Kidney epithelial cell (primary cell): ENCODE results near the gene CCNH. TPM values are rescaled to one million over a fixed set of nuclear protein-coding genes. Genes with fewer than 3 reads are reported as not detected.

ENCODE experiments used
- DNase-seq: peaks from one replicate; pipeline ENCODE4 v3.0.0-alpha.2; 2010; ENCODE audit warnings: low read depth
- H3K27me3 ChIP-seq: 2 replicates; pipeline ENCODE4 v1.6.0; 2011; ENCODE audit warnings: low read length; ENCODE audit not compliant: control insufficient read depth, insufficient read depth
- H3K36me3 ChIP-seq: 2 replicates; pipeline ENCODE4 v1.5.1; 2011; ENCODE audit warnings: low read length; ENCODE audit not compliant: control insufficient read depth, insufficient read depth
- H3K4me3 ChIP-seq: 2 replicates; pipeline ENCODE4 v1.5.1; 2011; ENCODE audit warnings: low read depth, mild to moderate bottlenecking, control low read depth, low read length
- CTCF ChIP-seq: IDR thresholded peaks from 2 replicates; pipeline ENCODE4 v1.5.1; 2011; ENCODE audit warnings: mild to moderate bottlenecking, moderate library complexity, low read length, control low read depth, inconsistent platforms; ENCODE audit not compliant: insufficient read depth, poor library complexity, severe bottlenecking
- total RNA-seq: library from RNA; depleted of rRNA; stranded (reverse); fragments of >200 nt; gene quantifications from 2 replicates; pipeline ENCODE4 v1.2.3, GENCODE V29; 2015

The CCNH gene
- total RNA-seq, 1 donor from 2014 or later = 57.4 TPM

GRCh38 chr5:87359106-87359505, 53.6 kb downstream of the CCNH start:
- Histone ChIP-seq H3K27me3 (no peaks in the 10 kb centered on the region), H3K4me3 (no peak overlapping the region), H3K36me3 (no peaks in the 10 kb centered on the region)
- TF ChIP-seq CTCF = no peak
- DNase-seq = no peak

- TF ChIP-seq CTCF = no peak
- H3K4me3 ChIP-seq = no peak overlapping the region
- no peak for DNase-seq
Measured at GRCh38 chr5:87354496-87354895, 58.2 kb downstream of the CCNH start.

GRCh38 chr5:87347841-87348240, 64.9 kb downstream of the CCNH start:
- DNase-seq = no peak
- TF ChIP-seq CTCF = no peak
- Histone ChIP-seq H3K27me3 (no peaks in the 10 kb centered on the region), H3K4me3 (no peak overlapping the region), H3K36me3 (no peaks in the 10 kb centered on the region)

More at GRCh38 chr5:87354496-87354895, 58.2 kb downstream of the CCNH start:
- H3K36me3 ChIP-seq = no peaks in the 10 kb centered on the region
- H3K27me3 ChIP-seq = no peaks in the 10 kb centered on the region

- H3K4me3 ChIP-seq = no peak overlapping the region
Measured at GRCh38 chr5:87347272-87347671, 65.5 kb downstream of the CCNH start.

More at GRCh38 chr5:87347272-87347671, 65.5 kb downstream of the CCNH start:
- TF ChIP-seq CTCF = no peak
- Histone ChIP-seq H3K36me3 (no peaks in the 10 kb centered on the region), H3K27me3 (no peaks in the 10 kb centered on the region)
- DNase-seq = no peak

Other genes starting within 250 kb of the CCNH start
- gene RASA1, start 145.0 kb downstream of the CCNH start, total RNA-seq = 41.4 and 42.8 TPM in 2 replicates